Gastroesophageal sphincter (tissue), 3 donors: ENCODE results near the gene NBAS.

Experiments
- CTCF ChIP-seq, 4 experiments: fragments of 200-600 bp in 2 of 4; fragments of 450-650 bp in 2 of 4; sonication (generic) in 1 of 4; IDR thresholded peaks; one replicate each; pipeline ENCODE4 v1.5.1; 2017 to 2019; ENCODE audit warnings: antibody characterized with exemption in 4 of 4, mild to moderate bottlenecking in 2 of 4, moderate library complexity in 2 of 4
- EP300 ChIP-seq: sonication (generic); formaldehyde crosslinking; IDR thresholded peaks from one replicate; pipeline ENCODE4 v1.6.1; 2017; ENCODE audit warnings: antibody characterized with exemption, mild to moderate bottlenecking
- POLR2A ChIP-seq, 2 donors: fragments of 450-650 bp; IDR thresholded peaks; one replicate each; pipeline ENCODE4 v1.6.1; 2017; ENCODE audit warnings: antibody characterized with exemption in 2 of 2, mild to moderate bottlenecking in 2 of 2, moderate library complexity in 1 of 2
- POLR2AphosphoS5 ChIP-seq: sonication (generic); formaldehyde crosslinking; IDR thresholded peaks from one replicate; pipeline ENCODE4 v1.6.1; 2017; ENCODE audit warnings: antibody characterized with exemption

DNA sequence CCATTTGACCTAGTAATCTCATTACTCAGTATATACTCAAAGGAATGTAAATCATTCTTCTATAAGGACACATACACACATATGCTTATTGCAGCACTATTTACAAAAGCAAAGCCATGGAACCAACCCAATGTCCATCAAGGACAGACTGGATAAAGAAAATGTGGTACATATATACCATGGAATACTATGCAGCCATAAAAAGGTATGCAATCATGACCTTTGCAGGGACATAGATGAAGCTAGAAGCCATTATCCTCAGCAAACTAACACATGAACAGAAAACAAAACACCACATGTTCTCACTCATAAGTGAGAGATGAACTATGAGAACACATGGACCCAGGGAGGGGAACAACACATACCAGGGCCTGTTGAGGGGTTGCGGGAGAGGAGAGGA is 214.5 kb downstream of the NBAS start:
- TF ChIP-seq CTCF (IDR thresholded peaks at IDR 0.05) (no peak), POLR2A (IDR thresholded peaks at IDR 0.05) (no peak), EP300 (no peak), POLR2AphosphoS5 (no peak)
